Breast epithelium (tissue), 3 donors: ENCODE measurements around the gene OR5L2.

Experiments used
- POLR2A ChIP-seq: fragments of 450-650 bp; IDR thresholded peaks from one replicate; pipeline ENCODE4 v1.6.1; 2016; ENCODE audit warnings: antibody characterized with exemption, mild to moderate bottlenecking, moderate library complexity
- POLR2AphosphoS5 ChIP-seq, 3 donors: sonication (generic); formaldehyde crosslinking; IDR thresholded peaks; one replicate each; pipeline ENCODE4 v1.6.1; 2017; ENCODE audit warnings: antibody characterized with exemption in 3 of 3
- TF ChIP-seq, protein P1 (sequence below), 3 donors: fragments of 450-650 bp; IDR thresholded peaks; one replicate each; pipeline ENCODE4 v1.5.1; 2016 to 2017; ENCODE audit warnings: antibody characterized with exemption in 3 of 3, mild to moderate bottlenecking in 3 of 3, moderate library complexity in 3 of 3

DNA sequence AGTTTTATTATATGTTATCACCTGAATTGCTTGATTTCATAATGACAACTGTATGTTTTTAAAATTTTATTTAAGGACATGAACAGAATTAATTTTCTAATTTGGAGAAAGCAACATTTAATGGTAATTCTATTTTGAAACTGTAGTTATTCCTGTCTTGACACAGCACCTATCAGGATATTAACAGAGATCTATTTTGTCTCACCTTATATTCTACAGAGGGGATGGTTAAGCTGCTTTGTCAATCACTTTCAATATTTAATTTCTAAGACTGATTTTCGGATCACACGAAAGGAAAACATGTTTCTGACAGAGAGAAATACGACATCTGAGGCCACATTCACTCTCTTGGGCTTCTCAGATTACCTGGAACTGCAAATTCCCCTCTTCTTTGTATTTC lies 11.4 kb downstream of the OR5L2 start, which contains the start of gene OR5D16:
- TF ChIP-seq, protein P1, sequence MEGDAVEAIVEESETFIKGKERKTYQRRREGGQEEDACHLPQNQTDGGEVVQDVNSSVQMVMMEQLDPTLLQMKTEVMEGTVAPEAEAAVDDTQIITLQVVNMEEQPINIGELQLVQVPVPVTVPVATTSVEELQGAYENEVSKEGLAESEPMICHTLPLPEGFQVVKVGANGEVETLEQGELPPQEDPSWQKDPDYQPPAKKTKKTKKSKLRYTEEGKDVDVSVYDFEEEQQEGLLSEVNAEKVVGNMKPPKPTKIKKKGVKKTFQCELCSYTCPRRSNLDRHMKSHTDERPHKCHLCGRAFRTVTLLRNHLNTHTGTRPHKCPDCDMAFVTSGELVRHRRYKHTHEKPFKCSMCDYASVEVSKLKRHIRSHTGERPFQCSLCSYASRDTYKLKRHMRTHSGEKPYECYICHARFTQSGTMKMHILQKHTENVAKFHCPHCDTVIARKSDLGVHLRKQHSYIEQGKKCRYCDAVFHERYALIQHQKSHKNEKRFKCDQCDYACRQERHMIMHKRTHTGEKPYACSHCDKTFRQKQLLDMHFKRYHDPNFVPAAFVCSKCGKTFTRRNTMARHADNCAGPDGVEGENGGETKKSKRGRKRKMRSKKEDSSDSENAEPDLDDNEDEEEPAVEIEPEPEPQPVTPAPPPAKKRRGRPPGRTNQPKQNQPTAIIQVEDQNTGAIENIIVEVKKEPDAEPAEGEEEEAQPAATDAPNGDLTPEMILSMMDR (IDR thresholded peaks at IDR 0.05), result no peak
- TF ChIP-seq POLR2A (no peak), POLR2AphosphoS5 (IDR thresholded peaks at IDR 0.05) (no peak)
